LNCAP (cell line): Measurements from ENCODE around the gene MID2.

Experiments used
- TF ChIP-seq, protein P1 (sequence below): fragments of 450-650 bp; IDR thresholded peaks from 2 replicates; pipeline ENCODE4 v1.5.1; 2017; ENCODE audit warnings: mild to moderate bottlenecking

The MID2 gene

DNA sequence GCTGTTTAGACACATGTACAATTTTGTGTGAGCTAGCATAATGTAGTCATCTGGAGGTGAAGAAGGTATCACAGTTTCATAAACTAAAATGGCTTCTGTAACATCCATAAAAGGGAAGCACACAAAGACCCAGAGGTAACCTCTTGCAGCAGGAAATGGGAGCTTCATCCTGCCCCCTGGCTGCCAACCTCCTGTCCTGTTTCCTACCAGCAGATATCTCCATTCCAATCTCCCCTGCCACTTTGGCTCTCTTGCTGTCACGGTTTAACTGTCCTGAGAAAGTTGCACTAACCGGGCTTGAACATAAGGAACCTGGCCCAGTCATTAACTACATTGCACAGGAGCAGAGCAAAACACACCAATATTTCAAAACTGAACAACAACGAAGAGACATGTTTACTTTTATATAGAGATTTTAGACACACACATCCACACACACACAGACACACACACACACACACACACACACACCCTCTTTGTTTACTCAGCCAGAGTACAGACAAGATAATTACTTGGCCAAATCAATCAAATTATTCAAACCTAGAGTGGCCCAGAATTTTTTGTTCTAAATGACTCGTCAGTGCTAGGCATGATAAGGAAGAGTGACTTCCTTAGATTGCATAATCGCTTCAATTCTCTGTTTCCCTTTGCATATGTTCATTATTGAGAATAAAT is 24.2 kb downstream of the MID2 start:
- TF ChIP-seq, protein P1, sequence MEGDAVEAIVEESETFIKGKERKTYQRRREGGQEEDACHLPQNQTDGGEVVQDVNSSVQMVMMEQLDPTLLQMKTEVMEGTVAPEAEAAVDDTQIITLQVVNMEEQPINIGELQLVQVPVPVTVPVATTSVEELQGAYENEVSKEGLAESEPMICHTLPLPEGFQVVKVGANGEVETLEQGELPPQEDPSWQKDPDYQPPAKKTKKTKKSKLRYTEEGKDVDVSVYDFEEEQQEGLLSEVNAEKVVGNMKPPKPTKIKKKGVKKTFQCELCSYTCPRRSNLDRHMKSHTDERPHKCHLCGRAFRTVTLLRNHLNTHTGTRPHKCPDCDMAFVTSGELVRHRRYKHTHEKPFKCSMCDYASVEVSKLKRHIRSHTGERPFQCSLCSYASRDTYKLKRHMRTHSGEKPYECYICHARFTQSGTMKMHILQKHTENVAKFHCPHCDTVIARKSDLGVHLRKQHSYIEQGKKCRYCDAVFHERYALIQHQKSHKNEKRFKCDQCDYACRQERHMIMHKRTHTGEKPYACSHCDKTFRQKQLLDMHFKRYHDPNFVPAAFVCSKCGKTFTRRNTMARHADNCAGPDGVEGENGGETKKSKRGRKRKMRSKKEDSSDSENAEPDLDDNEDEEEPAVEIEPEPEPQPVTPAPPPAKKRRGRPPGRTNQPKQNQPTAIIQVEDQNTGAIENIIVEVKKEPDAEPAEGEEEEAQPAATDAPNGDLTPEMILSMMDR, result 0 out of 2 replicates have a peak, but pooled peaks have one; percentile 10

DNA sequence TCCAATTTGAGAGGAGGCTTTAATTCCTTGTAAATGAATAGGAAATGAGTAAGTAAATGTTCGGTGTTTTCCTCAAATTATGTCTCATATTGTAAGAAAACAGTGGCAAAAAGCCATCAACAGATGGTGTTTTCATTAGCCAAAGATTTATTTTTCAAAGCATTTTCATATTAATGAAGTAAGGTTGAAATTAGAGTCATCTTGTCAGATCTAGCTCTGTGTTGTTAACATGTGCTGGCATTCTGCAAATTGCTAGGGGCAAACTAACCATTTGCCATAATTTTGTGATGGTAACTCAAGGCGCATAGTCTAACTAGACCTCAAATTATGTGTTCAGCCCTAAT is 24.7 kb downstream of the MID2 start:
- TF ChIP-seq, protein P1, result no peak

DNA sequence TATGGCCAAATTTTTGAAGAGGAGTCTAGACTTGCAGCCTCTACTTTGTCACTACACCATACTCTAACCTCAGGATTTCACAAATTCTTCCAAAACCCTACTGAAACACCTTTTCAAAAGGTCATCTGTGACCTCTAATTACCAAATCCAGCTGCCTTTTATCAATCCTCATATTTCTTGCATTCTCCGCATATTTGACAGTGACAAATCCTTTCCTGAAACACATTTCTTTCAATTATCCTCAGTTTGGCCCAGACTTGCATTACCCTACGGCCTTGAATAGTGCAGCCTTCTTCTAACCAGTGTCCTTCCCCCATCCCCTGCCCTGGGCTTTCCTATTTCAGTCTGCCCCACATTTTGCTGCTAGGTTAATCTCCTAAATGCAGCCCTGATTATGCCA is 25.5 kb downstream of the MID2 start:
- TF ChIP-seq, protein P1, result no peak

DNA sequence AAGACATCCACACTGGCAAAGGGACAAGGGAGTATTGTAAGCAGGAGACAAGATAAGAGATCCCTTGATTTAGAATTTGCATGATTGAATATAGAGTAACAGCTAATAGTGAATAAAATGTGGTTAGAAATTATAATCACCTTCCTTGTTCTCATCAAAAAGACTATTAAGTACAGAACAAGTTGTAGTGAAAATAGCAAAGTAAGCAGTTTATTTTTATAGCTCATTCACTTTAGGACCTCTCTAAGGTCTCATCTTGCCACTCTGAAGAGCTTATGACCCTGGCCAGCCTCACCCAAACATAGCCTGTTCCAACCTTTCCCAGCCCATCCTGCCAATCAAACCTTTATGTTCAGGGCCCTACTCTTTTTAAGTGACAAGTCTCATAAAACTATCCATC is 30.6 kb downstream of the MID2 start:
- TF ChIP-seq, protein P1, result no peak

DNA sequence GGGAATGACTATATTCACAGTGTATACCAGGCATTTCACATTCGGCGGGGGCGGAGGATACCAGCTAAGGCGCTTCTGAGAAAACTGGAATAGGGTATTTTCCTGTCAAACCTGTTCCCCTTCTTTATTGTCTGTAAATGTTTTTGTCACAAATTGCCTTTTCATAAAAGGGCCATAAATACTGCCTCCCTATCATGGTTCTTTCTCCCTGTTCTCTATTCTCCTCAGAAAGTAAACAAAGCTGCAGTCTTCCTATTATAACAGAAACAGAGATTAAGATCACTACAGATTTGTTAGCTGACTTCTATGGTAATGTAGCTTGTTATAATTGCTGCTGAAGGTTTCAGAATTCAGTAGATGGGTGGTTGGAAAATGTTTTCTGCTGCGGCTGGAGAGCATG is 32.2 kb downstream of the MID2 start:
- TF ChIP-seq, protein P1, result no peak

DNA sequence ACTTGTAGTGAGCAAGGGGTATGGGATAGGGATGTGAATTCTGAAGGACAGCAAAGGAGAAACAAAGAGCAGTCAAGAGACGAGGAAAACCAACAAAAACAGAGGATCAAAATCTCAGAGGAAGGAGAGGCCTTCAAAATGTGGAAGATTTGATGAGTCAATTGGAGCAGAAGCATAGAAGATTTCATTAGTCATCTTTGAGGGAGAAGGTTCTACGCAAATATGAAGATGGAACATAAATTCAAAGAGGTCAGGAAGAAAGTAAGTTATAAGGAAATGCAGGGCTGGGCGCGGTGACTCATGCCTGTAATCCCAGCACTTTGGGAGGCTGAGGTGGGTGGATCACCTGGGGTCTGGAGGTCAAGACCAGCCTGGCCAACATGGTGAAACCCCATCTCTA is 35.4 kb downstream of the MID2 start:
- TF ChIP-seq, protein P1, result no peak

DNA sequence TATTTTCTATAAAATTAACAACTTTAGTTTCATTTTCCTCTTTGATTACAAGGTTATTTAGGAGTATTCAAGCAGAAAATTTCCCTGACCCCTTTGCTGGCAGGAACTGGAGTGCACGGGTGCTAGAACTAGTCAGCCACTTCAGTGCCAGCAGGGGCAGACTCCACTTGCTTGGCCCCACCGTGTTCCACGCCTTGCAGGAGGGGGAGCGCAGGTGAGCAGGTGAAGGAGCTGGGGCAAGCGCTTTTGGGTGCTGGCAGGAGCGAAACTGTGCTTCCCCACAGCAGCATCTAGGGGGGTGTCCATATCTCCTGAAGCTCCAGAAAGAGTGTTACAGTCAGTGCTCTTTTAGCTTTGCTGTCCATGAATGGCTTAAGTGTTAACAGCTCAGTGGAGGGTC is 45.5 kb downstream of the MID2 start:
- TF ChIP-seq, protein P1, result no peak

DNA sequence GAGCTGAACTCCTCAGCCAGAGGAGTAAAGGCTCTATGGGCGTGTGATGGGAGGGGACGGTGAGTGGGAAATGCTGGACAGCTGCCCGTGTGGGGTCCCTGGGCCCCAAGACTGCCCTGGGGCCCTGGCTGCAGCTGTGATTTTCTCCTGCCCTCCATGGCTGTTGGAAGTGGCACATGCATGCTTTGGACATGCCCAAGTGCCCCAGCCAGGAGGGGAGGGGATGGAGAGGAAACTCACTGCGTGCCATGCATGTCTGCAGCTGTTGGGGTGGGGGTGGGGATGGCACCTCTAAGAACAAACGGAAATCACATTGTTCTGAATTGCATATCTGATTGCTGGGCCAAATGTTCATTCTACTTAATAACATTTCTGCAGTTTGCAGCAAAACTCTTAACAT is 52.4 kb downstream of the MID2 start:
- TF ChIP-seq, protein P1, result no peak
